ENCODE measurements around the gene RDX.
"Not testable (repeated sequence)": the region's sequence is repeated elsewhere in the genome, so short reads cannot be mapped to it uniquely, and the experiment has no call there.

Gene RDX

DNA sequence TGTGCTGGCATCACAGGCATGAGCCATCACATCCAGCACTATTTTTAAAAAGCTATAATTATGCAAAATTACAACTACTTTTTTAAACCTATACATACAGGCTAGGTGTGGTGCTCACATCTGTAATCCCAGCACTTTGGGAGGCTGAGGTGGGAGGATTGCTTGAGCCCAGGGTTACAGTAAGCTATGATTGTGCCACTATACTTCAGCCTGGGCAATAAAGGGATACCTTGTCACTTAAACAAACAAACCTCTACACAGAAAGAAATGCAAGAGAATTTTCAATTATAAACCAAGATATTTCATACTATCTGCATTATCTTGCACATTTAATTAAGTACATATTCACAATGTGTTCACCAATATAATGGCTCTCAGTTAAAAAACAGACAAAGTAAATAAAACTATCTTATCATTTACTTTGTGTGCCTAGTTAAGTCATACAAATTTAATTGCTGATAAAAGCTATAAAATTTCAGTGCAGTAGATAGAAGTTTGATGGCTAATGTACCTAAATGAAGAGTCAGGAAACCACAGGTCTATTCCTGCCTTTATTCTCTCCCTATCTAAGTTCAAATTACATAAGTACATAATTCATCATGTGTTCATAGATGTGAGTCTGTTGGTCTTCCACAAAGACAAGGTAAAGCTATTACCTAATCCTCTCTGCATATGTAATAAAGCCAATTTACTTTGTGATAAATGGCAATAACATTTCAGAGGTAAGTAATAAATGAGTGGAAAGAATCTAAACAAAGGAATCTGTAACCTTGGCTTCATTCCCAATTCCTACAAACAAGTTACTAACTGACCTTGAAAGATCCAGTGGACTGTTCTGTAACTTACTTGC is 9.0 kb upstream of the RDX start:
- DNase-seq = peak in 1 of 2 experiments; percentile 33

GRCh38 chr11:110303414-110303826 is 7.0 kb upstream of the RDX start:
- no peak for DNase-seq

GRCh38 chr11:110301577-110301976 is 5.2 kb upstream of the RDX start:
- DNase-seq = no peak

DNA sequence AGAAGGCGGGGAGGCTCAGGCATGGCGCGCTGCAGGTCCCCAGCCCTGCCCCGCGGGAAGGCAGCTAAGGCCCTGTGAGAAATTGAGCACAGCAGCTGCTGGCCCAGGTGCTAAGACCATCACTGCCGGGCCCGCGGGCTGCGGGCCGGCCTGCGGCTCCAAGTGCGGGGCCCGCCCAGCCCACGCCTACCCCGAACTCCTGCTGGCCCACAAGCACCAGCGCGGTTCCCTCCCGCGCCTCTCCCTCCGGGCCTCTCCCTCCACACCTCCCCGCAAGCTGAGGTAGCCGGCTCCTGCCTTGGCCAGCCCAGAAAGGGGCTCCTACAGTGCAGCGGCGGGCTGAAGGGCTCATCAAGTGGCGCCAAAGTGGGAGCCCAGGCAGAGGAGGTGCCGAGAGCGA is 4.6 kb upstream of the RDX start:
- DNase-seq = no peak

GRCh38 chr11:110299006-110299785 is 2.8 kb upstream of the RDX start:
- no peak for DNase-seq

DNA sequence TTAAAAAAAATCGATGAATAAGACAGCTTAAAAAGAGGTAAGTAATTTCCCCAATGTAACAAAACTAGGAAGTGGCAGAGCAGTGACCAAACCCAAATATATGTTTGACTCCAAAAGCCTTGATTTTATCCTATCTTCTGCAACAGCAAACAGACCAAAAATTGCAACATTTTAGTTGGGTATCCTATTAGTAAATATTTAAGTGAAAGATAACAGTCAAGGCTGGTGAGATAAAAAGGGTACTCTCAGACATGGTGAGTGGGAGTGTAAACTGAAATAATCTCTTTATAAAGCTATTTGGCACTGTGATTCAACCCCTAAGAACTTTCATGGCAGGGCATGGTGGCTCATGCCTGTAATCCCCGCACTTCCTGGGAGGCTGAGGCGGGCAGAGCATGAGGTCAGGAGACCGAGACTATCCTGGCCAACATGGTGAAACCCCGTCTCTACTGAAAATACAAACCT is 1.9 kb upstream of the RDX start:
- DNase-seq = no peak

- no peak for DNase-seq
Observed at GRCh38 chr11:110297726-110298300, 1.4 kb upstream of the RDX start.

GRCh38 chr11:110297076-110297725 is 787 bp upstream of the RDX start:
- no peak for DNase-seq

GRCh38 chr11:110295531-110296225 is 736 bp downstream of the RDX start:
- DNase-seq = peak in 1 of 2 experiments; percentile 22

DNA sequence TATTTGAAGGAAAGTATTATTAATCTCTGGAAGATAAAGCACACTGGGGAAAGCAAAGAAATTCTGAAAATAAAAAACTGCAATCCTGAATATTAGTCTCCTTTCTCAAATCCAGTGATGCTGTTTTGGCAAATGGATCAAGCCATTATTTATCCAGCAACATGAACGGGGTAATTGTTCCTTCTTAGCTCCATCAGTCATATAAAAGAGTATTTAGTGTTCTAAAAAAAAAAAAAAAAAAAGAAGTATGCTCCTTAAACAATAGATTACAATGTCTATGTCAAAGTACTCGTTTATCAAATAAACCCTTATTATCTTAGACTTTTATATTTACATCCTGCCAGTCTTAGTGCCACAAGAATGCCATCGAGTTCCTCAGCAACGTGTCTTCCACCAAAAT is 1.3 kb downstream of the RDX start:
- DNase-seq = no peak

GRCh38 chr11:110294509-110294908 is 1.9 kb downstream of the RDX start:
- no peak for DNase-seq

- no peak for DNase-seq
Observed at GRCh38 chr11:110293389-110293788, 3.0 kb downstream of the RDX start.

GRCh38 chr11:110292146-110292545 is 4.3 kb downstream of the RDX start:
- not testable (repeated sequence) for DNase-seq

- no peak for DNase-seq
Observed at GRCh38 chr11:110290591-110291334, 5.7 kb downstream of the RDX start.

DNA sequence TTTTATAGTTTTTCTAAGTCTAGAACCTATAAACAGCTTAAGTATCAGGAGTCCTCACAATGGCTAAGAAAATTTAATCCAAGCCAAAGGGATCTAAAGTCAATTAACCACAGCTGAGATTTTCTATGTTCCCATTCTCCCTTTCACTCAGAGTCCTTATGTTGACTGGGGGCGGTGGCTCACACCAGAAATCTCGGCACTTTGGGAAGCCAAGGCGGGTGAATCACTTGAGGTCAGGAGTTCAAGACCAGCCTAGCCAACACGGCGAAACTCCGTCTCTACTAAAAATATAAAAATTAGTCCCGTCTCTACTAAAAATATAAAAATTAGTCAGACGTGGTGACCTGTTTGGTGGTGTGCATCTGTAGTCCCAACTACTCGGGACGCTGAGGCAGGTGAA is 6.9 kb downstream of the RDX start:
- no peak for DNase-seq

- no peak for DNase-seq
Observed at GRCh38 chr11:110287537-110287936, 8.9 kb downstream of the RDX start.

DNA sequence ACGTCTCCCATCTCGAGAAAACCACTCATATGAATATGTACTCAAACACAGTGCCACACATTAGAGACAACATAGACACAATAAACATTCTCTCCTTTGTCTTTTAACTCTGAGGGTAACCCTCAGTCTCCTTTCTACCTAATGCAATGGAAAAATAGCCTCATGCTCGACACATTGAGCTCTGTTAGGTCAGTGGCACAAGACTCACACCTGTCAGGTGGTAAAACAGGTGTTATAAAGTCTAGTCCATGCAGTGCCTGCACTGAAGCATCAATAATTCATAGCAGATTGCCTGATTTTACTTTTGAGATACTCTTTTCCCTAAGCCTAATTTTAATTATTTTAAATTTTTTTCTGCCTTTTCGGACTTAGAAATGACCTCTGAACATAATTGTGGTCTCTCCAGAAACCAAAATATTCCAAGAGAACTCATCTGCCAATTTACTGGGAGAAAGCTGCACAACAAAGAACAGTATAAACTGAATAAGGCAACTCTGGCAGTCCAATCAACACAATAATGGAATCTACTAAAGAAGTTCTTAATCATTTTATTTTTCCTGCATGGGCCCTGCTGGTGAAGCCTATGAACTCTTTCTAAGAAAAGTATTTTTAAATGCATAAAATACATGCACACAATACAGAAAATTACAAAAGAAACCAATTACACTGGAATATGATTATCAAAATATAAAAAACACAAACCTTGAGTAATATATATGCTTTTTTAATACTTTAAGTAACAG is 9.9 kb downstream of the RDX start:
- DNase-seq = no peak

- DNase-seq = no peak
Observed at GRCh38 chr11:110283862-110284261, 12.6 kb downstream of the RDX start.

DNA sequence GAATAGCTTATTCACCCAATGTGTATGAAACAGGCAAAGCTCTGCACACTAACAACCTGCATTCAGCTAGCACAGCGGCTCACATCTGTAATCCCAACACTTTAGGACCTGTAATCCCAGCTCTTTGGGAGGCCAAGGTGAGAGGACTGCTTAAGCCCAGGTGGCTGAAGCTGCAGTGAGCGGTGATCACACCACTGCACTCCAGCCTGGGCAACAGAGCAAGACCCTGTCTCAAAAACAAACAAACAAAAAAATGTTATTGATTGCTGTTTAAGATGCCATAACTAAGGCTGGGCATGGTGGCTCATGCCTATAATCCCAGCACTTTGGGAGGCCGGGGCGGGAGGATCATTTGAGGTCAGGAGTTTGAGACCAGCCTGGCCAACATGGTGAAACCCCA is 15.8 kb downstream of the RDX start:
- DNase-seq = not testable (repeated sequence)

- no peak for DNase-seq
Observed at GRCh38 chr11:110279881-110280280, 16.5 kb downstream of the RDX start.

GRCh38 chr11:110272919-110273318 is 23.5 kb downstream of the RDX start:
- DNase-seq = no peak

Data from NCI-H1930 (cell line).